Uterus (tissue), 4 donors: ENCODE results near the gene MAGOHB. TPM values are rescaled to one million over a fixed set of nuclear protein-coding genes. Genes with fewer than 3 reads are reported as not detected.
A peak's percentile ranks its signal among the peaks of the same experiment; 100 is the strongest.
"Not testable (repeated sequence)": the region's sequence is repeated elsewhere in the genome, so short reads cannot be mapped to it uniquely, and the experiment has no call there.

Source experiments
- DNase-seq, 2 donors: peaks; one replicate each; pipeline ENCODE4 v3.0.0-alpha.2; 2019 to 2020
- H3K27ac ChIP-seq, 2 donors: fragments of 200-600 bp; sonication (generic); 1 replicate in 1 of 2; 2 replicates in 1 of 2; pipeline ENCODE4 v1.5.1; 2016 to 2018
- H3K27me3 ChIP-seq, 2 donors: fragments of 200-600 bp; sonication (generic); one replicate each; pipeline ENCODE4 v1.5.1; 2018 to 2019; ENCODE audit warnings: control low read depth in 1 of 2
- H3K36me3 ChIP-seq, 2 donors: fragments of 200-600 bp; sonication (generic); one replicate each; pipeline ENCODE4 v1.5.1; 2019; ENCODE audit warnings: control low read depth in 1 of 2
- H3K4me1 ChIP-seq, 2 donors: fragments of 200-600 bp; sonication (generic); one replicate each; pipeline ENCODE4 v1.5.1; 2018 to 2019; ENCODE audit warnings: control low read depth in 1 of 2
- H3K4me3 ChIP-seq, 2 donors: fragments of 200-600 bp; sonication (generic); 1 replicate in 1 of 2; 2 replicates in 1 of 2; pipeline ENCODE4 v1.5.1; 2018 to 2019; ENCODE audit warnings: mild to moderate bottlenecking in 1 of 2
- H3K9me3 ChIP-seq, 2 donors: fragments of 200-600 bp; sonication (generic); one replicate each; pipeline ENCODE4 v1.5.1; 2019; ENCODE audit warnings: control low read depth in 1 of 2
- POLR2A ChIP-seq, 2 donors: fragments of 450-650 bp; IDR thresholded peaks; one replicate each; pipeline ENCODE4 v1.6.1; 2016; ENCODE audit warnings: antibody characterized with exemption in 2 of 2, mild to moderate bottlenecking in 1 of 2, moderate library complexity in 1 of 2
- intact Hi-C: fragments of 100-400 bp; cut with DNase I; formaldehyde crosslinking; loops from one replicate; pipeline ENCODE4 v1.15.1; 2023; ENCODE audit warnings: low total_unique reads
- total RNA-seq, 4 donors: library from RNA; depleted of rRNA in 3 of 4; stranded (reverse); fragments of >200 nt in 3 of 4; gene quantifications; one replicate each; pipeline versions ENCODE4 v1.1.0 to v1.2.4, GENCODE V29; 2014 to 2023
- TF ChIP-seq, protein P1 (sequence below), 4 experiments: fragments of 200-600 bp in 2 of 4; fragments of 450-650 bp in 2 of 4; sonication (generic) in 2 of 4; IDR thresholded peaks; one replicate each; pipeline ENCODE4 v1.5.1; 2016 to 2019; ENCODE audit warnings: antibody characterized with exemption in 4 of 4, mild to moderate bottlenecking in 2 of 4, moderate library complexity in 1 of 4
- donor health status: DM: yes; HTN: yes; CAD: no.

MAGOHB gene
- total RNA-seq, 4 donors from 2014 or later, result 21.0 to 55.3 (median 24.1) TPM

DNA sequence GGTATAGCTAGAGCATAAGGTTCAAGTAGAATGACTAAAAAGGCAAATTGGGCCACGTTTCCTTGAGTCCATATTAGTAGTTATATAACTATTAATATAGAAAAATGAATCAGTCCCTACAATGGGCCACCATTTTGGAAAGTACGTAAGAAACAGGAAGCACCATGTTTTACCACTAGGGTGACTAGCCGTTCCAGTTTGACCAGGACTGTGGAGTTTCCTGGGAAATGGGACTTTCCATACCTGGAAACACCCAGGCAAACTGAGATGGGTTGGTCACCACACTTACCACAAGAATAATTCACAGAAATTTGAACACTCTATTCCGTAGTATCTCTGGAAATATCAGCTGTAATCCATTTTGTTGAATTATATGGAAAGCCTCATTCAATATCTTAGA lies 2.1 kb upstream of the MAGOHB start:
- Histone ChIP-seq H3K36me3 (no peaks in the 10 kb centered on the region), H3K9me3 (no peaks in the 10 kb centered on the region), H3K4me3 (no peak overlapping the region), H3K4me1 (peaks cover 0 to 11% of the 10 kb centered on the region in 2 donors), H3K27ac (no peak overlapping the region), H3K27me3 (no peaks in the 10 kb centered on the region)
- DNase-seq, result no peak
- intact Hi-C loops, result no loop called here
- TF ChIP-seq POLR2A (IDR thresholded peaks at IDR 0.05), result no peak
- TF ChIP-seq, protein P1, sequence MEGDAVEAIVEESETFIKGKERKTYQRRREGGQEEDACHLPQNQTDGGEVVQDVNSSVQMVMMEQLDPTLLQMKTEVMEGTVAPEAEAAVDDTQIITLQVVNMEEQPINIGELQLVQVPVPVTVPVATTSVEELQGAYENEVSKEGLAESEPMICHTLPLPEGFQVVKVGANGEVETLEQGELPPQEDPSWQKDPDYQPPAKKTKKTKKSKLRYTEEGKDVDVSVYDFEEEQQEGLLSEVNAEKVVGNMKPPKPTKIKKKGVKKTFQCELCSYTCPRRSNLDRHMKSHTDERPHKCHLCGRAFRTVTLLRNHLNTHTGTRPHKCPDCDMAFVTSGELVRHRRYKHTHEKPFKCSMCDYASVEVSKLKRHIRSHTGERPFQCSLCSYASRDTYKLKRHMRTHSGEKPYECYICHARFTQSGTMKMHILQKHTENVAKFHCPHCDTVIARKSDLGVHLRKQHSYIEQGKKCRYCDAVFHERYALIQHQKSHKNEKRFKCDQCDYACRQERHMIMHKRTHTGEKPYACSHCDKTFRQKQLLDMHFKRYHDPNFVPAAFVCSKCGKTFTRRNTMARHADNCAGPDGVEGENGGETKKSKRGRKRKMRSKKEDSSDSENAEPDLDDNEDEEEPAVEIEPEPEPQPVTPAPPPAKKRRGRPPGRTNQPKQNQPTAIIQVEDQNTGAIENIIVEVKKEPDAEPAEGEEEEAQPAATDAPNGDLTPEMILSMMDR (IDR thresholded peaks at IDR 0.05), result no peak

DNA sequence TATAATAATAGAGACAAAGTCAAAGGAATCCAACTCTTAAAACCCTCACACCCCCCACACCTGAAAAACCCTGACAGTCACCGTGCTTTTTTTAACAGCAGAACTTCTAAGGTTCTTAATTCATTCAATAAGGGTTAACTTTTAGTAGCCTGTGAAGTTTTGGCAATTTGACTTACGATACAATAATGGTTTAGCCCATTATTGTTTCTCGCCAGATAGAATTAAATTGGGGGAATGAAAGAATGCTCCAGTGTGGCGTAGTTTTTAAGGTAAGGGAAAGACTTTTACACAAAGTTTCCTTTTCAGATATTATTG lies 604 bp upstream of the MAGOHB start:
- peaks cover 0 to 11% of the 10 kb centered on the region in 2 donors for H3K4me1 ChIP-seq
- intact Hi-C loops, result no loop called here
- peak overlapping the region; percentile 89 to 94 for H3K27ac ChIP-seq
- no peak for DNase-seq
- H3K36me3 ChIP-seq, result no peaks in the 10 kb centered on the region
- H3K27me3 ChIP-seq, result no peaks in the 10 kb centered on the region
- H3K4me3 ChIP-seq, result peak overlapping the region; percentile 71 to 78
- no peak for TF ChIP-seq POLR2A (IDR thresholded peaks at IDR 0.05)
- TF ChIP-seq, protein P1 (IDR thresholded peaks at IDR 0.05), result no peak
- no peaks in the 10 kb centered on the region for H3K9me3 ChIP-seq

DNA sequence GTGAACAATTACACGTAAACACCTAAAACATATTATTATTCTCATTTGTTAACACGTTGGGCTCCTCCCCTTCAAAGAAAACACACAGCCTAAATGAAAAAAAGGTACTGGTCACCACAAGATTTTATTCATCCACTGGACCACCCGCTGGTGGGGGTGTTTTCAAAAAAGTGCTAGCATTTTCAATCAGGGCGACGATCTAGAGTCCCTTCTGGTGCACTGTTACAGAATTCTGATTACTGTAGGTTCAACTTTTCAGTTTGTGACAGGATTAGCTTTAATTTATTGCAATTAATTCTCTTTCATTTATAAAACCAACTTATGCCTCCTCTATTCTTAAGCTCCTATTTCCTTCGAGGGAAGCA lies 443 bp downstream of the MAGOHB start:
- no peaks in the 10 kb centered on the region for H3K36me3 ChIP-seq
- H3K4me1 ChIP-seq, result peaks cover 0 to 11% of the 10 kb centered on the region in 2 donors
- intact Hi-C loops, result no loop called here
- peak overlapping the region; percentile 71 to 78 for H3K4me3 ChIP-seq
- TF ChIP-seq POLR2A (IDR thresholded peaks at IDR 0.05), result no peak
- TF ChIP-seq, protein P1 (IDR thresholded peaks at IDR 0.05), result no peak
- H3K27me3 ChIP-seq, result no peaks in the 10 kb centered on the region
- peak overlapping the region; percentile 89 to 94 for H3K27ac ChIP-seq
- no peaks in the 10 kb centered on the region for H3K9me3 ChIP-seq
- DNase-seq, result no peak

DNA sequence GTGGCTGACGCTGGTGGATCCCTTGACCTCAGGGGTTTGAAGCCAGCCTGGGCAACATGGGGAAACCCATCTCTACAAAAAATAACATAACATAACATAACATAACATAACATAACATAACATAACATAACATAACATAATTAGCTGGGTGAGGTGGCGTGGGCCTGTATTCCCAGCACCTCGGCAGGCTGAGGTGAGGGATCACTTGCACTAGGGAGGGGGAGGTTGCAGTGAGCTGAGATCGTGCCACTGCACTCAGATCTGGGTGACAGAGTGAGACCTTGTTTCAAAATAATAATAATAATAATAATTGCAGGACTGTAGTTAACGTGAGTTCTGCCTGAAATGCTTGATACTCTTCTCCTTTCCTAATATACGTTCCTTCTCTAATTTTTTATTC lies 1.3 kb downstream of the MAGOHB start:
- H3K4me1 ChIP-seq, result peaks cover 0 to 11% of the 10 kb centered on the region in 2 donors

DNA sequence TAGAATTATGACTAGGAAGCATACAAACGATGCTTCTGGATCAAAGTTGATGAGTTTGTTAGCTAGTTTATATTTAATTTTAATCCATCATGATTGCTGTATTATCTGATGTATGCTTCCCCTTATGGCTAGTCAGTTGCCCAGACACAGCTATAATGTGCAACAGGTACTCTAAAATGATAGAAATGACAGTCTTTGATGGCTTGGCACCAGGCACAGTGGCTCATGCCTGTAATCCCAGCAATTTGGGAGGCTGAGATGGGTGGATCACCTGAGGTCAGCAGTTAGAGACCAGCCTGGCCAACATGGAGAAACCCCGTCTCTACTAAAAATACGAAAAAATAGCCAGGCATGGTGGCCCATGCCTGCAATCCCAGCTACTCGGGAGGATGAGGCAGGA lies 2.2 kb downstream of the MAGOHB start:
- H3K27me3 ChIP-seq, intact Hi-C loops, DNase-seq, H3K36me3 ChIP-seq, H3K9me3 ChIP-seq, H3K27ac ChIP-seq, H3K4me3 ChIP-seq: not testable (repeated sequence)
- H3K4me1 ChIP-seq, result peaks cover 0 to 11% of the 10 kb centered on the region in 2 donors

More for the DNA sequence above, 1.3 kb downstream of the MAGOHB start:
- H3K27ac ChIP-seq, result no peak overlapping the region
- TF ChIP-seq, protein P1 (IDR thresholded peaks at IDR 0.05), result no peak
- TF ChIP-seq POLR2A (IDR thresholded peaks at IDR 0.05), result no peak
- no peaks in the 10 kb centered on the region for H3K9me3 ChIP-seq
- H3K4me3 ChIP-seq, result peak overlapping the region in 1 of 2 donors; percentile 78
- no peaks in the 10 kb centered on the region for H3K36me3 ChIP-seq
- no peaks in the 10 kb centered on the region for H3K27me3 ChIP-seq
- intact Hi-C loops, result no loop called here
- DNase-seq, result no peak

DNA sequence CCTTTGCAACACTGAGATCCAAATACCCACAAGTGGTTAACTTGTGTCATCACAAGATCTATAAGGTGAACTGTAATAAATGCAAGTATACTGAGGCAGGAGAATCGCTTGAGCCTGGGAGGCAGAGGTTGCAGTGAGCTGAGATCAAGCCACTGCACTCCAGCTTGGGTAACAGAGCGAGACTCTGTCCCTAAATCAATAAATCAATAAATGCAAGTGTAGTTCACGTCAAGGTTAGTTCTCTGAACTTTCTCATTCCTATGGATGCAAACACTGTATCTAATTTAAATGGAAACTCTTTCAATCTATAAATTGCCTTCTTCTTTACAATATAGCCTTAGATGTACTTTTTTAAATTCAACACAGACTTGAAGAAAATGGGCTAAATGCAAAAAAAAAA lies 3.2 kb downstream of the MAGOHB start:
- Histone ChIP-seq H3K27me3 (no peaks in the 10 kb centered on the region), H3K9me3 (no peaks in the 10 kb centered on the region), H3K4me3 (no peak overlapping the region), H3K27ac (no peak overlapping the region), H3K4me1 (peaks cover 0 to 11% of the 10 kb centered on the region in 2 donors), H3K36me3 (no peaks in the 10 kb centered on the region)
- intact Hi-C loops, result no loop called here
- DNase-seq, result no peak
- TF ChIP-seq, protein P1 (IDR thresholded peaks at IDR 0.05), result no peak
- TF ChIP-seq POLR2A (IDR thresholded peaks at IDR 0.05), result no peak
